GM19238 (cell line): ENCODE data around the gene SV2C.

Source experiments
- DNase-seq: peaks from one replicate; pipeline ENCODE4 v3.0.0; 2011; ENCODE audit warnings: low spot score; ENCODE audit not compliant: insufficient read length

SV2C gene

GRCh38 chr5:76163111-76163628, 80.0 kb downstream of the SV2C start:
- no peak for DNase-seq

DNA sequence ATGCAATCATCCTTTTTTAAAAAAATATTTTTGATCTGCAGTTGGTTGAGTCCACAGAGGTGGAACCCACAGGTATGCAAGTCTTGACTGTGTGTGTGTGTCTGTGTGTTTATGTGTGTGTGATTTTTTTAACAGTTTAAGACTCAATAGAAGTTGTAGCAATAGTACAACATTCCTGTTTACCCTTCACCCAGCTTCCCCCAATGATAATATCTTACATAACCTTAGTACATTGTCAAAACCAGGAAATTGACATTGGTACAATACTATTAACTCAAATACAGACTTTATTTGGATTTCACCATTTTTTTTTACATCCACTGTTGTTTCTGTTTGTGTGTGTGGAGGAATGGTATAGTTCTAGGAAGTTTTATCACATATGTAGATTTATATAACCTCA, 81.8 kb downstream of the SV2C start:
- DNase-seq: no peak

DNA sequence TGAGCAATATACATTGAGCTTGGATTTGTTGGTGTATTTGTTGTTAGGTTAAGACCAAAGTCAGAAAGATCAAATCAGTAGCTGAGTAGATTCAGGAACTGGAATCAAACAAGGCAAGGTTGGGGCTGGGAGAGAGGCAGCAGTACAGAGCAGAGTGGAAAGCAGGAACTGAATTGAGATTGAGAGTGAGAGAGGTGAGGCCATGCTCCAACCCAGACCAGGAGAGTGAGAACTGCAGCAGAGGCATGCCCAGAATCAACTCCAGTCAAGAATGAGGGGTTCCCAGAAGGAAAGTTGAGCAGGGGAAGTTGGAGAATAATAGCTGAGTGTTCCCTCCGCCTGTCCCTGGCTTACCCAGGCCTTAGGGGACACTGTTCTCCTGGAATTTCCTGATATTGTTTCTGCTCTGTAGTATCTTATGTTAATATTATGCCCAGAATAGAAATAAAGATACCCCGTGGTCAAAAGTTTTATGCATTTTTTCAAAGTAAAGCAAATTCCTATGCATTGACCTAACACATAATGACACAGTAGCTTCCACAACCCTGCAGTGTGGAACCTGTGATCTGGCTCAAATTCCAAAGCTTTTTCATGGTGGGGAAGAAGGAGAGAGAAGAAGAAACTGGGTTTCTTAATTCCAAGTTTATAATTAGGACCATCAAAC, 82.7 kb downstream of the SV2C start:
- no peak for DNase-seq

- no peak for DNase-seq
These were observed 83.8 kb downstream of the SV2C start for GRCh38 chr5:76166886-76167576.

GRCh38 chr5:76169146-76169905, 86.1 kb downstream of the SV2C start:
- DNase-seq: no peak

GRCh38 chr5:76174101-76174500, 90.9 kb downstream of the SV2C start:
- DNase-seq: no peak

GRCh38 chr5:76175051-76175666, 92.0 kb downstream of the SV2C start:
- peak; percentile 61 for DNase-seq

- peak; percentile 42 for DNase-seq
These were observed 92.7 kb downstream of the SV2C start for GRCh38 chr5:76175821-76176403.

DNA sequence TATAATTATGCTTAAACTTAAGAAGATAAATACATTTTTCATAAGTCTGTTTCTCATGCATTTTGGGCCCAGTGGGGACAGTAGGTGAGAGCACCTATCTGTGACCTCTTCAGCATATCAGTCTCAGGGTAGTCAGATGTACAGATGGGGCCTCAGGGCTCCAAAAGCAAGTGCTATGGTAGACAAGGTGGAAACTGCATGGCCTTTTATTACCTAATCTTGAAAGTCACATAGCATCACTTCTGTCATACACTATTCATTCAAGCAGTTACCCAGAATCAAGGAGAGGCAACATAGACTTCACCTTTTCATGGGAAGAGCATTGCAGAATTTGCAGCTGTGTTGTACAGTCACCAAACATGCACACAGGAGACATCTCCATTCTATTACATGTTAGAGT, 94.8 kb downstream of the SV2C start:
- no peak for DNase-seq

DNA sequence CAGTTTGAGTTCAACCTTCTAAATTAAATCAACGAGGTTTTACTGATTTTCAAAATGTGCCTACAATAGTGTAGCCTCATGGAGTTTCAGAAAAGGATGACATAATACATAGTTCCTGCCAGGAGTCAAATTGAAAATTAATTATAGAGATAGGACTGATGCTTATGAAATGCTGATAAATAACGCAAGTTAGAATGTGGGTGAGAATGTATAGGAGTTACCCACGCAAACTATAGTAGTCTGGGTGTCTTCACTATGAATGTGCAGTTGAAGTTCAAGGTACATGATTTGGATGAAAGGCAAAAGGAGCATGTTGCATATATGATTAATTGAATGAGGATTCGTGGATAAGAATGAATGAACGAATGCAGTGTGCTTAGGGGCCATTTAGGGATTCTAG, 95.7 kb downstream of the SV2C start:
- DNase-seq: no peak

DNA sequence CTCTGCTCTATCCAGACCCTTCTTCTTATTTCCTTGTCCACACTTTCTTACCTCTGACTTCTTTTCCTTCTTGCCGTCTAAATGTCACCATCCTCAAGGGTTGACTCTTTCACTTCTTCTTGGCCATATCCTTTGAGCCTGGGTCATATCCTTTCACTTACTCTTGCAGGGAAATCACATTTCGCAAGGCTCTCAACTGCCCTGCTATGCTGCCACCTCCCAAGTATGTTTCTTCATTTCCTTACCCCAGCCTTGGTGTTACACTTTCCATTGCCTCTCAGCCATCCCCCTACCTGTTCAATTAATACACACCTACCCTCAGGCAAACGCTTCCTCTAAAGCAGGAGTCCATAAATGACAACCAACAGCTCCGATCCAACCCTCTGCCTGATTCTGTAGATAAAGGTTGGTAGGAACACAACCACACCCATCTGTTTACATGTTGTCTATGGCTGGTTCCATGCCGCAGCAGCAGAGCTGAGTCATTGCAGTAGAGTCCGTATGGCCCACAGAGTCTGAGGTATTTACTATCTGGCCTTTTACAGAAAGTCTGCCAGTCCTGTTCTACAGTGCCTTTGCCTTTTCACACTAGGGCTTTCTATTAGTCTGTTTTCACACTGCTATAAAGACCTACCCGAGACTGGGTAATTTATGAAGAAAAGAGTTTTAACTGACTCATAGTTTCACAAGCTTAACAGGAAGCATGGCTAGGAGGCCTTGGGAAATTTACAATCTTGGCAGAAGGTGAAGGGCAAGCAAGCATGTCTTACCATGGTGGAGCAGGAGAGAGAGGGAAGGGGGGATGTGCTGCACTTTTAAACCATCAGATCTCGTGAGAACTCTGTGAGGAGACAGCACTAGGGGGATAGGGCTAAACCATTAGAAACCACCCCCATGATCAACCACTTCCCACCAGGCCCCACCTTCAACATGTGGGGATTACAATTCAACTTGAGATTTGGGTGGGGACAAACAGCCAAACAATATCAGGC, 97.9 kb downstream of the SV2C start:
- DNase-seq: no peak

DNA sequence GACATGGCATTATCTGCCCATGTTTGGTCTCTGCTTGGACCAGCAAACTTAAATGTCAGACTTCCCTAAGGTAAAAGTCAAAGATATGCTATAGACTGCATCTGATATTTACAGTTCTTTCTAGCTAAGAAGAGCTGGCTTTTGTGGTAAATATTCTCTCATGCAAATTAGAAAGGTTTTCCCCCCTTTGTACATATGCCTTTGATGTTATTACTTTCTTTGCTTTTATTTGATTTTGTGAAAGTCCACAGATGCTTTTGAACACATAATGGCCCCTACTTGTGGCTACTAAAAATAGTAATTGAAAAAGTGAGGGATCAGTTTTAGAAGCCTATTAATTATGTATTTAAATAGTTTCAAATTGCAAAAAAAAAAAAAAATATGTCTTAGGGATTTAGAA, 104.2 kb downstream of the SV2C start:
- no peak for DNase-seq

- DNase-seq: no peak
These were observed 107.2 kb downstream of the SV2C start for GRCh38 chr5:76190356-76190755.

DNA sequence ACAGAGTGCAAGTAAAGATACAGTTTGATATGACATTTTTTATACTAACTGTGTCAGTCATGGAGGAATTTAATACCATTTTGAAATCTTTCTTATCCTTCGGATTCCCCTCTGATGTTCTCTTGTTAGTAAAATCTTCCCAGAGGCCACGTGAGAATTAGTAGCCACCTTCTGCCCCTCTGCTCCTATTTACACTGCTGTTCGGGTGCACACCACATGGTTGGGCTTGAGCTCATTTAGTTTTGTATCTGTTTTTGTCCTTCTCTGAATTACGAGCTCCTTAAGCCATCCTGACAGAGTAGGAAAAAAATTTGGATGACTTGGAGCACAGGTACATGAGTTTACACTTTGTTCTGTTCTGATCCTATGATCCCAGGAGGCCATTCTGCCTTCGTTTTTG, 109.7 kb downstream of the SV2C start:
- DNase-seq: no peak

GRCh38 chr5:76193635-76194034, 110.5 kb downstream of the SV2C start:
- no peak for DNase-seq

DNA sequence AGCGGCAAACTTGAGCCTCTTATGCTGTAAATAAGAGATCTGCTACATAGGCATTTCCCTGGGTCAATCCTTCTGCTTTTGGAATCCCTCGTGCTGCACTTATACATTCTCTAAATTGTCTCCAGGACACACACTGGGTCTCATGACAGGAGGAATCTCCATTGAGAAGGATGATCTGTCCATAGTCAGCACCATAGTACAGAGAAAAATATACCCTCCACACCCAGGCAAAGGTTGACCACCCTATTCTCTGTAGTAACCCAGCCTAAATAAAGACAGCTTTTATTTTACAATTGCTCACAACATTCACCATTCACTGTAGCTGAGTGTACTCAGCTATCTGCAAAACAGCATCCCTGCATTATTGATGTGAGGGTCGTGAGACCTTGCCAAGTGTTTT, 111.2 kb downstream of the SV2C start:
- DNase-seq: no peak

GRCh38 chr5:76196457-76196856, 113.3 kb downstream of the SV2C start:
- DNase-seq: no peak

- DNase-seq: no peak
These were observed 113.8 kb downstream of the SV2C start for GRCh38 chr5:76196886-76197489.

DNA sequence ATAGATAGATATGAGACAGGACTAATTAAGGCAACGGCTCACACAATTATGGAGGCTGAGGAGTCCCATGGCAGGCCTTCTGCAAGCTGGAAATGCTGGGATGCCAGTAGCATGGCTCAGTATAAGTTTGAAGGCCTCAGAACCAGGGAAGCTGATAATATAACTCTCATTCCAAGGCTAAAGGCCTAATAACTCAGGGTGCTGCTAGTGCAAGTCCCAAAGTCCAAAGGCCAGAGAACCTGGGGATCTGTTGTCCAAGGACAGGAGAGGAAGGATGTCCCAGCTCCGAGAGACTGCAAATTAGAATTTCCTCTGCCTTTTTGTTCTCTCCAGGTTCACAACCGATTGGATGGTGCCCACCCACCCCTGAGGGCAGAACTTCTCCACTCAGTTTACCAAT, 114.5 kb downstream of the SV2C start:
- DNase-seq: no peak
